ENCODE measurements around the gene ARMH2. TPM values are rescaled to one million over a fixed set of nuclear protein-coding genes. Genes with fewer than 3 reads are reported as not detected.
"Not testable (repeated sequence)": the region's sequence is repeated elsewhere in the genome, so short reads cannot be mapped to it uniquely, and the experiment has no call there.

The ARMH2 gene
- total RNA-seq, 1 donor from 2014 or later: not detected

DNA sequence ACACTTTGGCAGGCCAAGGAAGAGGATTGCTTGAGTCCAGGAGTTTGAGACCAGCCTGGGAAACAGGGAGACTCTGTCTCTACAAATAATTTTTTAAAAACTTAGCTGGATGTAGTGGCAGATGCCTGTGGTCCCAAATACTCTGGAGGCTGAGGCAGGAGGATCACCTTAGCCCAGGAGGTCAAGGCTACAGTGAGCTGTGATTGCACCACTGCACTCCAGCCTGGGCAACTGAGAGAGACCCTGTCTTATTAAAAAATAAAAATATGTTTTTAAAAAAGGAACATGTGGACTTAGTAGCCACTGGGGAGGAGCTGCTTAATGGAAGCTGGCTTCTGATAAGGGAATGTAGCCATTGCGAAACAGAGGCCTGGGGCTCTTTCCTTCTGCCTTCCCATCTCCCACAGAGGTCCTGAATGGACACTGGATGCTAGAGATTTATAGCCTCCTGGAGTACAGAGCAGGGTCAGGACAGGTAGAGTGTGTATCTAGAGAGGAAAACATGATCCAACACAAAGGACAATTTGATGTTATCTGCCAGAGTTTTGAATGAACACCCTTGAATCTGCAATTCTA is 45.7 kb downstream of the ARMH2 start:
- DNase-seq (ENCODE audit: low read depth): no peak
- Histone ChIP-seq H2AFZ (ENCODE audit: low read depth, low read length) (no peak overlapping the region), H3K79me2 (ENCODE audit: insufficient read depth, low read length) (no peaks in the 10 kb centered on the region), H3K9me3 (ENCODE audit: insufficient read depth, low read depth, low read length) (no peaks in the 10 kb centered on the region), H3K4me2 (ENCODE audit: low read length) (no peak overlapping the region), H3K27ac (ENCODE audit: low read depth, low read length) (no peak overlapping the region), H4K20me1 (ENCODE audit: insufficient read depth, low read length) (no peaks in the 10 kb centered on the region), H3K36me3 (ENCODE audit: insufficient read depth, low read length) (no peaks in the 10 kb centered on the region), H3K27me3 (ENCODE audit: insufficient read depth, low read length) (no peaks in the 10 kb centered on the region), H3K4me3 (ENCODE audit: insufficient read depth, low read depth, low read length) (no peak overlapping the region), H3K4me1 (ENCODE audit: insufficient read depth, low read length) (no peaks in the 10 kb centered on the region), H3K9ac (ENCODE audit: low read length) (no peak overlapping the region)
- TF ChIP-seq CTCF (IDR thresholded peaks at IDR 0.05; ENCODE audit: insufficient read depth, low read depth, low read length) (no peak), EZH2 (IDR thresholded peaks at IDR 0.05; ENCODE audit: insufficient read depth, low read length) (no peak)
- H3K27me3 Mint-ChIP-seq (ENCODE audit: low read depth, unreplicated experiment): no peaks in the 10 kb centered on the region
- H3K27ac Mint-ChIP-seq (ENCODE audit: unreplicated experiment): no peak overlapping the region
- no peaks in the 10 kb centered on the region for H3K9me3 Mint-ChIP-seq (ENCODE audit: unreplicated experiment)
- no peaks in the 10 kb centered on the region for H3K36me3 Mint-ChIP-seq (ENCODE audit: low read depth, unreplicated experiment)
- H3K4me3 Mint-ChIP-seq (ENCODE audit: unreplicated experiment): no peak overlapping the region
- H3K4me1 Mint-ChIP-seq (ENCODE audit: low read depth, unreplicated experiment): no peaks in the 10 kb centered on the region
- no peak for FAIRE-seq

DNA sequence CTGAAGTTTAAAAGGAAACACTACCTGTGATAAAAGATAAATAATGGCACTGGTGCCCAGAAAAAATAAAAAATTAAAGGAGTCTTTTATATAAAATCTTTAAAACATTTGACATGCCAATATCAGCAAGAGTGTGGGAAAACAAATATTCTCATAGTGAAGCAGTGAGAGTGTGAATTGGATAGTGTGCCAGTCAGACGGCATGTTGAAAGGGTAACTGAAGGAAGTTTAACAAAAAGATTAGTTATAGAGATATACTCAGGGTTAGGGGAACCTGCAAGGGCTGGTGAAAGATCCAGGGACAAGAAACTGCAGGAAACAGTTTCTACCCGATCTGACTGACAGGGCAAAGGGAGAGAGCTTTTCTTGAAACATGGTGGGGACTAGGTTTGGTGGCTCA is 46.2 kb downstream of the ARMH2 start:
- H3K4me1 Mint-ChIP-seq (ENCODE audit: low read depth, unreplicated experiment): no peaks in the 10 kb centered on the region
- no peaks in the 10 kb centered on the region for H3K36me3 Mint-ChIP-seq (ENCODE audit: low read depth, unreplicated experiment)
- FAIRE-seq: no peak

DNA sequence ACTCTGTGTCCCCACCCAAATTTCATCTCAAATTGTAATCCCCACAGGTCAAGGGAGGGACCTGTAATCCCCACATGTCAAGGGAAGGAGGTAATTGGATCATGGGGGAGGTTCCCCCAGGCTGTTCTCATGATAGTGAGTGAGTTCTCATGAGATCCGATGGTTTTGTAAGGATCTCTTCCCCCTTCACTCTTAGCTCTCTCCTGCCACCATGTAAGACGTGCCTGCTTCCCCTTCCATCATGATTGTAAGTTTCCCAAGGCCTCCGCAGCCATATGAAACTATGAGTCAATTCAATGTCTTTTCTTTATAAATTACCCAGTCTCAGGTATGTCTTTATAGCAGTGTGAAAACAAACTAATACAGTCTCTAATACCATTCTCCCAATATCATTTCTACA is 47.8 kb downstream of the ARMH2 start:
- H3K9ac ChIP-seq (ENCODE audit: low read length); H3K27ac ChIP-seq (ENCODE audit: low read depth, low read length); H3K9me3 ChIP-seq (ENCODE audit: insufficient read depth, low read depth, low read length); H3K4me3 ChIP-seq (ENCODE audit: insufficient read depth, low read depth, low read length); H3K36me3 ChIP-seq (ENCODE audit: insufficient read depth, low read length); H3K4me3 Mint-ChIP-seq (ENCODE audit: unreplicated experiment); DNase-seq (ENCODE audit: low read depth); H3K79me2 ChIP-seq (ENCODE audit: insufficient read depth, low read length); H3K27me3 Mint-ChIP-seq (ENCODE audit: low read depth, unreplicated experiment); H3K27me3 ChIP-seq (ENCODE audit: insufficient read depth, low read length); H3K4me1 Mint-ChIP-seq (ENCODE audit: low read depth, unreplicated experiment); H3K36me3 Mint-ChIP-seq (ENCODE audit: low read depth, unreplicated experiment); H3K9me3 Mint-ChIP-seq (ENCODE audit: unreplicated experiment); H3K27ac Mint-ChIP-seq (ENCODE audit: unreplicated experiment); H3K4me1 ChIP-seq (ENCODE audit: insufficient read depth, low read length); H4K20me1 ChIP-seq (ENCODE audit: insufficient read depth, low read length); FAIRE-seq; H2AFZ ChIP-seq (ENCODE audit: low read depth, low read length); H3K4me2 ChIP-seq (ENCODE audit: low read length): not testable (repeated sequence)

More for the DNA sequence above, 46.2 kb downstream of the ARMH2 start:
- Histone ChIP-seq H3K79me2 (ENCODE audit: insufficient read depth, low read length) (no peaks in the 10 kb centered on the region), H3K4me1 (ENCODE audit: insufficient read depth, low read length) (no peaks in the 10 kb centered on the region), H3K27ac (ENCODE audit: low read depth, low read length) (no peak overlapping the region), H3K4me3 (ENCODE audit: insufficient read depth, low read depth, low read length) (no peak overlapping the region), H3K27me3 (ENCODE audit: insufficient read depth, low read length) (no peaks in the 10 kb centered on the region), H3K9me3 (ENCODE audit: insufficient read depth, low read depth, low read length) (no peaks in the 10 kb centered on the region), H3K36me3 (ENCODE audit: insufficient read depth, low read length) (no peaks in the 10 kb centered on the region), H2AFZ (ENCODE audit: low read depth, low read length) (no peak overlapping the region), H3K4me2 (ENCODE audit: low read length) (no peak overlapping the region), H4K20me1 (ENCODE audit: insufficient read depth, low read length) (no peaks in the 10 kb centered on the region), H3K9ac (ENCODE audit: low read length) (no peak overlapping the region)
- no peak for DNase-seq (ENCODE audit: low read depth)
- no peaks in the 10 kb centered on the region for H3K27me3 Mint-ChIP-seq (ENCODE audit: low read depth, unreplicated experiment)
- H3K27ac Mint-ChIP-seq (ENCODE audit: unreplicated experiment): no peak overlapping the region
- no peaks in the 10 kb centered on the region for H3K9me3 Mint-ChIP-seq (ENCODE audit: unreplicated experiment)
- TF ChIP-seq EZH2 (IDR thresholded peaks at IDR 0.05; ENCODE audit: insufficient read depth, low read length) (no peak), CTCF (IDR thresholded peaks at IDR 0.05; ENCODE audit: insufficient read depth, low read depth, low read length) (no peak)
- H3K4me3 Mint-ChIP-seq (ENCODE audit: unreplicated experiment): no peak overlapping the region
